GM18870 (cell line): ENCODE results near the gene CERS6.
A peak's percentile ranks its signal among the peaks of the same experiment; 100 is the strongest.

Source experiments
- ATAC-seq: cut with Tn5 transposase; IDR thresholded peaks from one replicate; pipeline ENCODE4 v1.9.1; 2021; ENCODE audit warnings: moderate library complexity; ENCODE audit not compliant: unreplicated experiment

The CERS6 gene

GRCh38 chr2:168722592-168722991 is 266.5 kb downstream of the CERS6 start:
- ATAC-seq, result no peak

DNA sequence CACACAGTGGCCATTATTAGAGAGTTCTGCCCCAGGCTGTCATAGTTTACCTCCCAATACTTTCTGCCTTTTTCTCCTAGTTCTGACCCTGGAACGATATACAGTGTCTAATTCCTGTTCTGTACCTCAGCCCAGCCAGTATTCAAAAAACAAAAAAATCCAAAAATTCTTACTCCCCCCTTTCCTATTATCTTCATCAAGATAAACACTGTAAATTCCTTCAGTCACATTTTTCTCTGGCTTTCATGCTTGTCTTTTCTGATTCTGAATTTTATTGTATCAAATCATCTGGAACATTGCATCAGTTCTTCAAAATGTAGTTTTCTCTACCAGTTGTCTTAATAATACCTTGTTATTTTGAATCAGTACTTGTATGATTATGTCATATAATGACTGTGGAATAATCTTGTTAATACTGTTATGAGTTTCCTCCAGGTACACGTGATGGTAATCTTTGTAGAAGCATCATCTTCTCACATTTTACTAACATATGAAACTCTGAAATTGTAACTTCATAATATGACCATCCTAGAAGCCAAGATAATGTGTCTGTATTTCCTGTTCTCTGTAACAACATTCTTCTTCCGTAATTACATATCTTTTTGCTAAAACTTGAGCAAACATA is 267.3 kb downstream of the CERS6 start:
- no peak for ATAC-seq

- ATAC-seq, result peak; percentile 37
These were observed 270.3 kb downstream of the CERS6 start for GRCh38 chr2:168726375-168726774.

GRCh38 chr2:168727904-168728470 is 271.9 kb downstream of the CERS6 start:
- no peak for ATAC-seq

DNA sequence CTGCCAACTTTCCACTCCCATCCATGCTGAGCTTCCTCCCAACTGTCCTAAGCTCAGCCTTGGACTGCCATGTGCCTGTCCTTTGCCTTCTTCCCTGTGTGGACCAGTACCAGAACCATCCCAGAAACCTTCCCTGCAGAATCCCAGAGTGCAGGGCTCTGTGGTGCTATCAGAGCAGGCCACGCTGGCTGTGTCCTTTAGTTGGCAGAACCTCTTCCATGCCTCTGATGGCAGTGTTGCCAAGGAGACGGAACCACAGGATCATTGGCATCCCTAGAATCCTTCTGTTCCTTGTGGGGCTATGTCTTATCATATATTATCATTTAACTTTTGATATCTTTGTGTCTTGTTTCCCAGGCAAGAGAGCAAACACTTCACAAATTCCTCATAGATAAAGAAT is 273.4 kb downstream of the CERS6 start:
- no peak for ATAC-seq

DNA sequence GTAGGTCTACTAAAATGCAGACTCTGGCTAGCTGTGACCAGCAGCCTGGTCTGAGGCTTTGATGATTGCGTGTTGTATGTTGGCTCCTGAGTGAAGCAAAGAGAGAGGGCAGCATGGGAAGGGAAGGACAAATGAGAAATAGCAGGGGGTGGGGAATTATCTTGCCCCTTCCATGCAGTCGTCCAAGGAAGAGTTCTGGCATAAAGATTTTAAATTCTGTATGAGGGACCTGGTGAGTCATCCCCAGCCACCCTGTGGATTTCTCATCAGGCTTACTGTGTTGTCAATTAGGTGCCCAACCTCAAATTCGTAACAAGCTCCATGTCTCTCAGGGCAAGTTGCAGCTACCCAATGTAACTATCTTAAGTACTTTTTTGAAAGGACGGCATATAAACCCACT is 274.3 kb downstream of the CERS6 start:
- no peak for ATAC-seq

DNA sequence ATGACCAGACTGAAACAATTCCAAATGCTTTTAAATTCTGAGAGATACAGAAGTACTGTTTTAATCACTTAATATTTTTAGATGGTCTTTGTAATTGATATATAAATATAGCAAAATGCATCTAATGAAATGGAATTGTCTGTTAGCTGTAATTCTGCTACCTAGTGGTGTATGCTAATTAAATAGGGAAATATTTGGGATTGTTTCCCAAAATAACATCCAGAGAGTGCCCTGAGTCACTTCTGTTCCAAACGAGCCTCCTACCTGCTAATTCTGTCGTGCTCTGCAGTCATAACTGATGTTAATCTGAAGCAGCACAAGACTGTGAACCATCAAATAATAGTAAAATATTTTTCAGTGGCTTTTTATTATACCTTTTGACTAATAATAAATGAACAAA is 274.9 kb downstream of the CERS6 start:
- no peak for ATAC-seq

GRCh38 chr2:168731616-168732015 is 275.5 kb downstream of the CERS6 start:
- no peak for ATAC-seq

DNA sequence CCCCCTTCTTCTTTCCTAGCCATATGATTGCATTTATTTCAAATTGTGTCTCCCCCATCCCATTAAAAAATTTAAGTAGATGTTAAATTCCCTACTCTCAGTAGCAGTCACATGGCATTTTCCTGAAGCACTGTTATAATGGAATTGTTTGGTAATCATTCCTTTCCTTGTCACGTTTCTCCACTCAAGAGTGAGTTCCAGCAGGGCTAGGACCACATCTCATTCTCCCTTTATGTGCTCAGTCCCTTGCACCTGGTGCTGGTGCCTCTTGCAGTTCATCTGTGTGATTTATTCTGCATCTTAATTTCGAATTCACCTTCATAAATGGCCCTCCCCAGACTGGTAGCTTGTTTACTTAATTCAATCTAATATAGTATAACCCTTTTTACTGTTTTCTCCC is 276.0 kb downstream of the CERS6 start:
- ATAC-seq, result no peak

DNA sequence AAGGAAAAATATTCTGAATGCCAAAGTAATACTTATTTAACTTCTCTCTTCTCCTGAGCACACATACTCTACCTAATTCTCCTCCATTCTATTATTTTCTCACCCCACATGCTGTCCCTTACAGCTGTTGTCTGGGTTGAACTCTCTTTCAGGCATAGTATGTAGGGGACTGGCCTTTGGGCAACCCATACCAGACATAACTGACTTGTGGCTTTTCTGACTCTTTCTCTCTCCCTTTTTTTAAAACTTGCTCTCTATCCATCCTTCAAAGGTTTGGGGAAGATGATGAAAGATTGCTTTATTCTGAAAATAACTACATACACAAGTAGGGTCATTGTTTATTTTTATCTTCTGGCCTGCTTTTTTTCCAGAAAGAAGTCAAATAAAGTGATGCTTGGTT is 276.4 kb downstream of the CERS6 start:
- ATAC-seq, result no peak

- ATAC-seq, result no peak
These were observed 278.2 kb downstream of the CERS6 start for GRCh38 chr2:168734199-168734760.

GRCh38 chr2:168736649-168737445 is 280.8 kb downstream of the CERS6 start:
- no peak for ATAC-seq

GRCh38 chr2:168738062-168738461 is 282.0 kb downstream of the CERS6 start:
- ATAC-seq, result no peak

DNA sequence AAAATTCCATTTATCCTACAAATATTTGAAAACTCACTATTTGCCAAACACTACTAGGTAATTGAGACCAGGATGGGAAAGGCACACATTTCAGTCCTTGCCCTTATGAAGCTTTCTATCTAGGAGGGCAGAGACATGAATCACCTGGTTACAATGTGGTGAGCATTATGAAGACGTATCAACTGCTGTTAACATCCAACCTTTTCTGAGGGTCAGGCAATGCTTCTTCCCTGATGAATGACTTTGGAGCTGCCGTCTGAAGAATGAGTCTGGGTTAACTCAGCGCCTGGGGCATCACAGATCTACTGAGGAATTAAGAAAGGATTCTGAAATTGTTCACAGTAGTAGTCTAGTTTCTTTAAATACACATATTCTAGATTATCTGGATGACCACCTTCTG is 284.3 kb downstream of the CERS6 start:
- ATAC-seq, result no peak

GRCh38 chr2:168740788-168741187 is 284.7 kb downstream of the CERS6 start:
- ATAC-seq, result no peak

DNA sequence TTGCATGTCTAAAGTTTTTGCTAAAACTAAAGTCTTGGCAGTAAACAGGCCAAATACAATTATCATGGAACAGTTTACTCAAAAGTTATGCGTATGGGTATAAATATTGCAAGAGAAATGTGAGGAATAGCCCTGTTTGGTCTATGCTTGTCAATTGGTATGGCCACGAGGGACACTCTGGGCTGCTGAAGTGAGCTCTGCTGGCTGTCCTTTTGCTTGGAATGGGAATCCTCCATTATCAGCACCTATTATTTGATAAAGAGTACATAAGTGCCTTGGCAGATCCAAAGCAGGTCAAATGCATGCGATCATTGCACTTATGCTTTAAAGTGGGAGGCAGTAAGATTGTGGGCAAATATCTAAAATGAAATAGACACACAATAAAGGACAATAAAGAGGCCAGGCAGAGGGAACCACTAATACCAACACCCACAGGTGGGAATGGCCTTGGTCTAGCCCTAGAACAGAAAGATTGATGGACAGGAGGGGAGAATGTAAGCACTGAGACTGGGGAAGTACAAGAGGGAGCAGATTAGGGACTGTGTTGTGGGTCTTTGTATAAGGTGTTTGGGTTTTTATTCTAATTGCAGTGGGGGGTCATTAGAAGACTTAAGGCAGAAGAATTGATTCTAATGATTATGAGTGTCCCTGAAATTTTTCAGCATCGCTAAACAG is 286.3 kb downstream of the CERS6 start:
- no peak for ATAC-seq

- ATAC-seq, result no peak
These were observed 288.8 kb downstream of the CERS6 start for GRCh38 chr2:168744844-168745243.

GRCh38 chr2:168748461-168748860 is 292.4 kb downstream of the CERS6 start:
- no peak for ATAC-seq

DNA sequence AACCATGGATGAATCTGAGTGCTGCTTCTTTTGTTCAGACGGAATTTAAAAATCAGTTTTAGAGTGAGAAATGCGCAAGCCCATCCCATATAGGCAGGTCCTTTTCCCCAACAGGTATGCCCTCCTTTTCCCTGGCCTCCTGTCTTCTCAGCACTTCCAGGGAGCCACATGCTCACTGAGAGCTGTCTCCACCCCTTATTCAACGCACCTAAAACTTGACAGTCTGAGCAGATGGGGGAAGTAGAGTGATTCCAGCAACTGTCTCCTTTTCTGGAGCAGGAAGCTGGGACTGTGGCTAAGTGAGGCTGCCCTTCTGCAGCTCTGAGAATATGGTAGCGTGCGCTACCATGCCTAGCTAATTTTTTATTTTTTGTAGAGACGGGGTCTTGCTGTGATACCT is 293.2 kb downstream of the CERS6 start:
- no peak for ATAC-seq

GRCh38 chr2:168751104-168751740 is 295.1 kb downstream of the CERS6 start:
- ATAC-seq, result peak; percentile 89

GRCh38 chr2:168752361-168752760 is 296.3 kb downstream of the CERS6 start:
- no peak for ATAC-seq
